HG03565 (cell line): ENCODE data around the gene ADCY3.
"Not testable (repeated sequence)": the region's sequence is repeated elsewhere in the genome, so short reads cannot be mapped to it uniquely, and the experiment has no call there.

ENCODE experiments used
- ATAC-seq: cut with Tn5 transposase; IDR thresholded peaks from one replicate; pipeline ENCODE4 v1.9.1; 2021; ENCODE audit warnings: mild to moderate bottlenecking, moderate library complexity; ENCODE audit not compliant: unreplicated experiment

ADCY3 gene

GRCh38 chr2:24853046-24853445 lies 67.0 kb downstream of the ADCY3 start:
- no peak for ATAC-seq

DNA sequence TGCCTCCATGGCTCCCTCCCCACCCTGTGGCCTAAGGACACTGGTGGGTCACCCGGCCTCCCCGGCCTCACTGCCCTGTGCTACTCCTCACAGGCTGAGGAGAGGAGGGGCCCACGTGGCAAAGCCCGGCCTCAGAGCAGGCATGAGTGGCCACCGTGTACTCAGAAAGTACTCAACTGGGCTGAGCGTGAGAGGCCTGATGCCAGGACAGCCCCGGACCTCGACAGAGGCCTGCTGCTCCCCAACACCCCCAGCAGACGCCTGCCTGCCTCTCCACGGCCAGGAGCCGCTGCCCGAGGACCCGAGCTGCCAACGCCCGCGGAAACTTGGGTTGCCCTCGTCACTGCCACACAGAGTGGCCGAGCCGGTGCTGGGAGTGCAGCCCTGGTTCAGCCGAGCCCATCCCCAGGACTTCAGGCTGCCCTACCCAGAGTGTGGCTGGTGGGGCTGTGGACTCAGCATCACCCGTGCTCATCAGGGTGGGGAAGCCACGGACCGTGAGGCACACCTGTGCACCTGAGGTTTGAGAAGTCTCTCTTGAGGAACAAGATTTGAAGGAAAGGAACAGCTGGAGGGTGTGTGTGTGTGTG lies 67.5 kb downstream of the ADCY3 start:
- no peak for ATAC-seq

DNA sequence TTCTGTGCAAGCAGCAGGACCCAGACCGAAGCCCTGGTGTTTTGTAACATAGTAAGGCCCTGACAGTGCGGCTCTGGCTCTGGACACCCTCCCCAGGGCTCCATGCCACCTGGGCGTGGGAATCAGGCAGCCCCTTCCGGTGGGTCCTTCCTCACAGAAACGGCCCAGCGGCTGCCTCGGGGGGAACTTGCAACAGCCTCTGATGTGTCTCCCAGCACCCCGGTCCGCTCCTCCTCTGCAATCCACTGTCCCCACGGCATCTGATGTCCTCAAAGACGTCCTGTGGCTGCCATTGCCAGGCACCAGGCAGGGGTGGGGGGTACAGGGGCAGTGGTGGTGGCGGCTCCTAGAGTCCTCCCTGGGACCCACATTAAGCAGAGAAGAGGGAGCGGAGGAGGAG lies 68.0 kb downstream of the ADCY3 start:
- no peak for ATAC-seq

DNA sequence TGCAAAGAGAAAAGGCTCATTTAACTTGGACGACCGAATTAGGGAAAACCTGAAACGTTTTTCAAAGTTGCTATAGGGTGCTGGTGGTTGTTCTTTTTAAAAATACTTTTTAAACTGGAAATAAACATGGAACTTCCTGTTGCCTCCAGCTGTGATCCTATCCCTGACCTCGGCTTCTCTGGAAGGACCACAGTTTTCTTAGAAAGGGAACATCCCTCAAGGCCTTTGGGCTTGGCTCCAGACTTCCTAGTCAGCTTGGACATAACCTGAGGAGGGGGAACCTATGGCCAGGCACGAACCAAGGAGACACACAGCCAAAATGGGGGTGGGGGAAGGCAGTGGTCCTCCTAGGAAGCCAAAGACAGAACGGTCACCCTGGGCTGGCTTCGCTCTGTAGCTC lies 69.1 kb downstream of the ADCY3 start:
- no peak for ATAC-seq

- no peak for ATAC-seq
Observed at GRCh38 chr2:24845691-24846090, 74.3 kb downstream of the ADCY3 start.

GRCh38 chr2:24844023-24844685 lies 75.9 kb downstream of the ADCY3 start:
- no peak for ATAC-seq

DNA sequence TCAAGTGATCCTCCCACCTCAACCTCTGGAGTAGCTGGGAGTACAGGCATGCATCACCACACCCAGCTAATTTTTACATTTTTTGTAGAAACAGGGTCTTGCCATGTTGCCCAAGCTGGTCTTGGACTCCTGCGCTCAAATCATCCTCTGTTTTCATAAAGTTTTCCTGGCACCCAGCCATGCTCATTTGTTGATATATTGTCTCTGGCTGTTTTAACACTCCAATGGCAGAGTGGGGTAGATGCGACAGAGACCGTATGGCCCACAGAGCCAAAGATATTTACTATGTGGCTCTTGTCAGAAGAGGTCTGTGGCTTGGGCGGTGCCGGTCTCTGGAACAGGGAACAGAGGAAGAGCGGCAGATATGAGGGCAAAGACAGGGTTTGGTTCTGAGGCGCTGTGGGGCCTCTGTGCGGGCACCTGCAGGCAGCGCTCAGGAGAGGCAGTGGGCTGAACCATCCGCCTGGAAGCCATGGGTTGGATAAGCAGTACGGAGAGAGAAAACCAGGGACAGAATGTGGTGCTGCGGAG lies 76.6 kb downstream of the ADCY3 start:
- ATAC-seq, result no peak

- no peak for ATAC-seq
Observed at GRCh38 chr2:24842081-24843050, 77.7 kb downstream of the ADCY3 start.

GRCh38 chr2:24840962-24841945 lies 78.8 kb downstream of the ADCY3 start:
- ATAC-seq, result no peak

GRCh38 chr2:24840164-24840869 lies 79.7 kb downstream of the ADCY3 start:
- ATAC-seq, result no peak

DNA sequence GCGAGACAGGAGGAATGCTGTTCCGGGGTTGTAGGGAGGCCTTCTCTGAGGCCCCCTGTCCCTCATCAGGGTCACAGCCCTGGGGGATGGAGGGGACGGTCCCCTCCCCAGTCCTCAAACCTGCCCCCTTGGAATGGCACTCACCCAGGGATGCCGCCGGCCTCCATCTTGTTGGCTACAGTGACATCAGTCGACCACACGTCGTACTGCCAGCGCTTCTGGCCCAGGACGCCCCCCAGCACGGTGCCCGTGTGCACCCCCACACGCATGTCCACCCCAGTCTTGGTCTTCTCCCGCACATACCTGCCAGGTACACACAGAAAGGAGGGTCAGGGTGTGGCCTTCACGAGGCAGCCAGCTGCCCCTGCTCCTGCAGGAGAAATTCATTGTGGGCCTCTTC lies 80.3 kb downstream of the ADCY3 start:
- no peak for ATAC-seq

DNA sequence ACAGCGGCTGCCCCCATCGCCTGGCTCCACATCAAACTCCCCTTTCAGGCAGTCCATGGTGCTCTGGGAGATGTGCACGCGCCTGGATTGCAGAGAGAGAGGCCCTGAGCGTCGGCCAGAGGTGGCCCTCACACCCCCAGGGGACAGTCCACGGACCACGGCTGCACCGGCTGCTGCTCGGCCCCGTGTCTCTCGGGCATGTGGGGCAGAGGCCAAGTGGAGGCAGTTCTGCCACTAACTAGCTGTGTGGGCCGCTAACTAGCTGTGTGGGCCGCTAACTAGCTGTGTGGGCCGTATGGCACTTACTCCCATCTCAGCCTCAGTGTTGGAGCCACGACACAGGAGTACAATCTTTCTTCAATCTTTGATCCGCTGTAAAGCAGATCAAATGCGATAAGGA lies 81.5 kb downstream of the ADCY3 start:
- ATAC-seq, result no peak

DNA sequence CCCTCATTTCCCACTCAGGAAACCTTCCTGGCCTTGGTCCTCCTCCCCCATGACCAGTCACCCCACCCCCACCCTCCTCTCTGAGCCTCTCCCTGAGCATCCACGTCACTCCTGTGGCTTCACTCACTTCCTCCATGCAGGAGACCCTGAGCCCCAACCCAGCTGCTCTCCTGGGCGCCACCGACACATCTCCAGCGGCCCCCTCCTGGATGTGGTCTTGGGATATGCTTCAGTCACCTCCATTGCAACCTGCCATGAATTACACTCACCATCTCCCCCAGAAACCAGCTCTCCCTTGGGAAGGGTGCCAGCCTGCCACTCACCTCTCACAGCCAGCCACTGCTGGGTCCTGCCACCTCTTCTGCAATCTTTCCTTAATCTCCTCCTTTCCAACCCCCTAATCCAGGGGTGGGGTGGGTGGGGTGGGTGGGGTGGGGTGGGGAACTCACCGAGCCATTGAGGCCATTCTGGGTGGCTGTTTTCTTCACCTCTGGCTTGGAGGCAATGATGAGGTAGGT lies 82.0 kb downstream of the ADCY3 start:
- no peak for ATAC-seq

GRCh38 chr2:24836706-24837105 lies 83.3 kb downstream of the ADCY3 start:
- no peak for ATAC-seq

DNA sequence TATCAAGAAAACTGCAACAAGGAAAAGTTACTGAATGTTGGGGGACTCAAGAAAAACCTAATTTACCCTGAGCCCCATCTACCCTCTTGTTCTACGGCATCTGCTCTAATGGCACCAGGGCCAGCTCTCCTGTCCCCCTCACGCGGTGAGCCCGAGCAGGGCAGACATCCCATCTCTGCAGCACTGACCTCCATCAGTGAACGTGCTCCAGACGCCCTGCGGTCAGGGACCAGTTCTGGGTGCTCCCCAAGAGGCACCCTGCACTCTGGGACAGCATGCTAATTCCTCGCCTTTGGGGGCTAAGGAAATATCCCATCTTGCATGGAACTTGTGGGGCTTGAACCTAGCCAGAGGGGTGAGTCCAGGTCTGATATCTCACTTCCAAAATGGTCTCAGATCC lies 83.8 kb downstream of the ADCY3 start:
- ATAC-seq, result no peak

DNA sequence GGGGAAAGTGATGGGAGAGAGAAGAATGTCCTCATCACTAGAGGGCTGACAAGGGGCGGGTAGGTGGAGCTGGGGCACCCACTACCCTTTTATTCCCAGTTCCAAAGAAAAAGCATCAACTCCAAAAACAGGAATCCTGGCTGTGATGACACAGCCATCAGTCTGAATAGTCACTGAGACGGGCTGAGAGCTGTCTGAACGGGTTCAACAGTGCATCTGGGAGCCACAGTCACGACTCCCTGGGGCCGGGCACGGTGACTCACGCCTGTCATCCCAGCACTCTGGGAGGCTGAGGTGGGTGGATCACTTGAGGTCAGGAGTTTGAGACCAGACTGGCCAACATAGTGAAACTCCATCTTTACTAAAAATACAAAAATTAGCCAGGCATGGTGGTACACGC lies 84.6 kb downstream of the ADCY3 start:
- not testable (repeated sequence) for ATAC-seq

DNA sequence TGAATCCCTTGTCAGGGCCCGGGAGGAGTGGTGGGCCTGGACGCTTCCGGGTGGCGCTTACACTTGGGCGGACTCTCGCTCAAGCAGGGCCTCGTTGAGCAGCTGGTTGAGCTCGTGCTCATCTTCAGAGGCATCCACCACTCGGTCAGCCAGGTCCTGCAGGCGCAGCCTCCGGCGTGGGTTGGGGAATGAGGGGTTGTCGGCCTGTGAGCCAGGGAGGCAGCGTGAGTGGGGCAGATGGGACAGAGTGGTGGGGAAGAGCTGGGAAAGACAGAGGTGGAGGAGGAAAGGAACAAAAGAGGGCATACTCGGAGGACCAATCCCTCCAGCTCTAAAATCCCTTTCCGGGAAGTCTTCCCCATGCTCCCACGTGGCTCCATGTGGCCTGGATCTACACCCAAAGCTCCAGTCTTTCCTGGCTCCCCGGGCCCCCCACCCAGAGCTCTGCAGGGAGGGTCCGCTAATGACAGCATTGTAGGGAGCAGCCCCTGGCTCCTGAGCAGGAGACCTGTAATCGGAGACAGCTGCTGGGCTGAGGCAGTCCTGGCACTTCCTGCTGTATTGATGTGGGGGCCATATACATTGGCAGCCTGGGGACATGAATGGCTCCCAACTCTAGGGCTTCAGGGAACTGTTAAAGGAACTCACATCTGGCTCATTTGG lies 85.2 kb downstream of the ADCY3 start:
- ATAC-seq, result no peak

GRCh38 chr2:24833821-24834732 lies 86.0 kb downstream of the ADCY3 start:
- ATAC-seq, result no peak
